ENCODE results near the gene IDUA. TPM values are rescaled to one million over a fixed set of nuclear protein-coding genes. Genes with fewer than 3 reads are reported as not detected.
A peak's percentile ranks its signal among the peaks of the same experiment; 100 is the strongest.

The IDUA gene
- total RNA-seq, 3 donors from 2014 or later (not counting 1 experiment from before 2014, with no cell fraction given) = 38.7 to 43.6 (median 43.0) TPM

GRCh38 chr4:966266-967112 is 20.4 kb upstream of the IDUA start:
- H3K27ac ChIP-seq (ENCODE audit: low read length) = no peak overlapping the region
- H3K4me1 ChIP-seq (ENCODE audit: control insufficient read depth, insufficient read depth, low read length) = peaks cover 41% of the 10 kb centered on the region
- 94% methylated on average over 48 of the region's 48 CpGs for whole genome bisulfite sequencing (ENCODE audit: insufficient coverage)
- intact Hi-C loops (cut with micrococcal nuclease) = no loop called here
- no peaks in the 10 kb centered on the region for H3K27me3 Mint-ChIP-seq (ENCODE audit: low read depth in 2 of 2)
- H3K27ac Mint-ChIP-seq = no peak overlapping the region
- peaks cover 49% of the 10 kb centered on the region for H3K36me3 ChIP-seq (ENCODE audit: control insufficient read depth, insufficient read depth, low read length)
- H3K9me3 Mint-ChIP-seq = no peaks in the 10 kb centered on the region
- no peak for TF ChIP-seq CTCF (IDR thresholded peaks at IDR 0.05)
- no peak overlapping the region for H3K4me3 ChIP-seq (ENCODE audit: low read length)
- H3K36me3 Mint-ChIP-seq = no peaks in the 10 kb centered on the region
- H3K4me3 Mint-ChIP-seq = no peak overlapping the region
- DNase-seq (no peak), ATAC-seq (no peak)
- H3K9me3 ChIP-seq (ENCODE audit: control insufficient read depth, insufficient read depth, low read length) = no peaks in the 10 kb centered on the region
- H3K4me1 Mint-ChIP-seq = peaks cover 13 to 34% of the 10 kb centered on the region in 2 donors
- peaks cover 3% of the 10 kb centered on the region for H3K27me3 ChIP-seq (ENCODE audit: control insufficient read depth, insufficient read depth, low read length)

GRCh38 chr4:967113-968104 is 19.4 kb upstream of the IDUA start:
- DNase-seq (peak in 1 of 2 donors; percentile 30), ATAC-seq (no peak)
- no peaks in the 10 kb centered on the region for H3K36me3 Mint-ChIP-seq
- H3K27ac Mint-ChIP-seq = no peak overlapping the region
- Histone ChIP-seq H3K9me3 (ENCODE audit: control insufficient read depth, insufficient read depth, low read length) (no peaks in the 10 kb centered on the region), H3K4me3 (ENCODE audit: low read length) (no peak overlapping the region), H3K27me3 (ENCODE audit: control insufficient read depth, insufficient read depth, low read length) (peaks cover 3% of the 10 kb centered on the region), H3K36me3 (ENCODE audit: control insufficient read depth, insufficient read depth, low read length) (peaks cover 40% of the 10 kb centered on the region), H3K4me1 (ENCODE audit: control insufficient read depth, insufficient read depth, low read length) (peaks cover 50% of the 10 kb centered on the region), H3K27ac (ENCODE audit: low read length) (no peak overlapping the region)
- intact Hi-C loops (cut with micrococcal nuclease) = no loop called here
- TF ChIP-seq CTCF (IDR thresholded peaks at IDR 0.05) = no peak
- H3K4me1 Mint-ChIP-seq = peaks cover 13 to 35% of the 10 kb centered on the region in 2 donors
- peak overlapping the region; percentile 17 for H3K4me3 Mint-ChIP-seq
- H3K27me3 Mint-ChIP-seq (ENCODE audit: low read depth in 2 of 2) = no peaks in the 10 kb centered on the region
- no peaks in the 10 kb centered on the region for H3K9me3 Mint-ChIP-seq
- WGBS (ENCODE audit: insufficient coverage) = 55% methylated on average over 75 of the region's 76 CpGs

- no peak overlapping the region for H3K4me3 ChIP-seq (ENCODE audit: low read length)
- H3K27ac Mint-ChIP-seq = peak overlapping the region in 1 of 2 donors; percentile 78
- intact Hi-C loops (cut with micrococcal nuclease) = no loop called here
- peaks cover 31% of the 10 kb centered on the region for H3K36me3 ChIP-seq (ENCODE audit: control insufficient read depth, insufficient read depth, low read length)
- H3K4me3 Mint-ChIP-seq = no peak overlapping the region
- H3K36me3 Mint-ChIP-seq = no peaks in the 10 kb centered on the region
- no peaks in the 10 kb centered on the region for H3K27me3 Mint-ChIP-seq (ENCODE audit: low read depth in 2 of 2)
- peaks cover 55% of the 10 kb centered on the region for H3K4me1 ChIP-seq (ENCODE audit: control insufficient read depth, insufficient read depth, low read length)
- no peak for ATAC-seq
- no peak for TF ChIP-seq CTCF (IDR thresholded peaks at IDR 0.05)
- H3K4me1 Mint-ChIP-seq = peaks cover 13 to 35% of the 10 kb centered on the region in 2 donors
- H3K9me3 ChIP-seq (ENCODE audit: control insufficient read depth, insufficient read depth, low read length) = no peaks in the 10 kb centered on the region
- H3K9me3 Mint-ChIP-seq = no peaks in the 10 kb centered on the region
- WGBS (ENCODE audit: insufficient coverage) = 38% methylated on average over 22 of the region's 24 CpGs
- H3K27me3 ChIP-seq (ENCODE audit: control insufficient read depth, insufficient read depth, low read length) = peaks cover 3% of the 10 kb centered on the region
- no peak overlapping the region for H3K27ac ChIP-seq (ENCODE audit: low read length)
- DNase-seq = no peak
These were observed 18.6 kb upstream of the IDUA start for GRCh38 chr4:968221-968620.
